H1 (cell line): ENCODE results near the gene TSHR. TPM values are rescaled to one million over a fixed set of nuclear protein-coding genes. Genes with fewer than 3 reads are reported as not detected.

Experiments used
- CTCF ChIA-PET: fragments of 300-600 bp; sonication (Branson Sonifier 250); formaldehyde crosslinking; loops from one replicate; lab custom pipeline; 2021; ENCODE audit not compliant: partially characterized antibody; lab: Charles Lee
- POLR2A ChIA-PET: fragments of 300-600 bp; sonication (Branson Sonifier 250); formaldehyde crosslinking; loops from one replicate; lab custom pipeline; 2021; ENCODE audit warnings: inconsistent platforms; ENCODE audit not compliant: partially characterized antibody; lab: Charles Lee
- DNase-seq, 2 experiments: peaks; one replicate each; pipeline versions ENCODE4 v3.0.0 to v3.0.0-alpha.2; 2010 to 2022; ENCODE audit warnings: low spot score in 2 of 2, low read depth in 1 of 2, mixed read lengths in 1 of 2
- FAIRE-seq: peaks from 2 replicates; lab custom pipeline; 2011; peaks lifted over from hg19 to GRCh38; lab: Jason Lieb, UNC
- H2AFZ ChIP-seq: 2 replicates; pipeline ENCODE4 v1.8.1; 2012; ENCODE audit warnings: low read length, inconsistent platforms
- H2AK5ac ChIP-seq: 2 replicates; pipeline ENCODE4 v1.6.1; 2013; ENCODE audit warnings: low read depth, low read length
- H2BK120ac ChIP-seq: replicated peaks from 2 replicates; pipeline ENCODE3; 2013; ENCODE audit warnings: low read depth, low read length, inconsistent platforms
- H2BK12ac ChIP-seq: 2 replicates; pipeline ENCODE4 v1.6.1; 2013; ENCODE audit warnings: low read depth, low read length
- H2BK15ac ChIP-seq: 2 replicates; pipeline ENCODE4 v1.6.1; 2013; ENCODE audit warnings: low read length
- H2BK20ac ChIP-seq: 2 replicates; pipeline ENCODE4 v1.6.1; 2013; ENCODE audit warnings: low read length
- H2BK5ac ChIP-seq: 2 replicates; pipeline ENCODE4 v1.6.1; 2013; ENCODE audit warnings: low read depth, low read length
- H3K14ac ChIP-seq: 2 replicates; pipeline ENCODE4 v1.6.1; 2013; ENCODE audit warnings: inconsistent platforms; ENCODE audit not compliant: insufficient read length
- H3K18ac ChIP-seq: 2 replicates; pipeline ENCODE4 v1.6.1; 2013; ENCODE audit warnings: low read length; ENCODE audit errors: extremely low read depth
- H3K23ac ChIP-seq: 2 replicates; pipeline ENCODE4 v1.6.1; 2013; ENCODE audit warnings: inconsistent platforms; ENCODE audit not compliant: insufficient read length
- H3K23me2 ChIP-seq: 2 replicates; pipeline ENCODE4 v1.6.1; 2013; ENCODE audit warnings: low read depth, low read length
- H3K27ac ChIP-seq: 2 replicates; pipeline ENCODE4 v1.6.1; 2011; ENCODE audit warnings: low read depth, low read length, inconsistent platforms
- H3K27me3 ChIP-seq, 4 experiments: replicated peaks in 1 of 4; 1 replicate in 1 of 4; 2 replicates in 3 of 4; pipeline versions ENCODE4 v1.6.1 to v1.8.1; 2011 to 2013; ENCODE audit warnings: low read length in 3 of 4, mild to moderate bottlenecking in 3 of 4, inconsistent platforms in 2 of 4, mixed read lengths in 2 of 4, moderate library complexity in 1 of 4; ENCODE audit not compliant: control insufficient read depth in 3 of 4, insufficient read depth in 3 of 4; ENCODE audit errors: extremely low read depth in 1 of 4
- H3K36me3 ChIP-seq, 4 experiments: 2 replicates each; pipeline versions ENCODE4 v1.6.1 to v1.8.1; 2011 to 2013; ENCODE audit warnings: mild to moderate bottlenecking in 4 of 4, low read length in 3 of 4, moderate library complexity in 2 of 4, control low read depth in 1 of 4, inconsistent platforms in 1 of 4; ENCODE audit not compliant: insufficient read depth in 4 of 4, control insufficient read depth in 2 of 4
- H3K4ac ChIP-seq: replicated peaks from 2 replicates; pipeline ENCODE3; 2013; ENCODE audit warnings: low read length, low read depth, mixed read lengths, inconsistent platforms; ENCODE audit not compliant: insufficient read length
- H3K4me1 ChIP-seq, 4 experiments: replicated peaks in 1 of 4; 1 replicate in 1 of 4; 2 replicates in 3 of 4; pipeline versions ENCODE4 v1.6.1 to v1.8.1; 2011 to 2013; ENCODE audit warnings: low read length in 3 of 4, inconsistent platforms in 2 of 4, mixed read lengths in 1 of 4; ENCODE audit not compliant: insufficient read depth in 4 of 4, control insufficient read depth in 3 of 4
- H3K4me2 ChIP-seq, 2 experiments: 2 replicates each; pipeline versions ENCODE4 v1.6.1 to v1.8.1; 2011 to 2013; ENCODE audit warnings: low read depth in 2 of 2, low read length in 2 of 2, control low read depth in 1 of 2, inconsistent platforms in 1 of 2, mild to moderate bottlenecking in 1 of 2; ENCODE audit not compliant: insufficient read depth in 1 of 2
- H3K4me3 ChIP-seq, 4 experiments: fragments of 200-600, 300-600 bp in 1 of 4; sonication (generic), shearing (Covaris generic), sonication (Bioruptor Twin) in 1 of 4; 2 replicates each; pipeline versions ENCODE4 v1.5.1 to v1.8.1; 2011 to 2016; ENCODE audit warnings: low read length in 4 of 4, low read depth in 3 of 4, control low read depth in 2 of 4, inconsistent platforms in 2 of 4, mild to moderate bottlenecking in 2 of 4, mixed read lengths in 1 of 4, moderate library complexity in 1 of 4; ENCODE audit not compliant: insufficient read depth in 2 of 4; ENCODE audit errors: extremely low read depth in 1 of 4
- H3K56ac ChIP-seq: replicated peaks from 2 replicates; pipeline ENCODE3; 2013; ENCODE audit warnings: low read depth, mild to moderate bottlenecking, mixed read lengths, low read length, inconsistent platforms; ENCODE audit not compliant: insufficient read length
- H3K79me1 ChIP-seq: 2 replicates; pipeline ENCODE4 v1.6.1; 2013; ENCODE audit warnings: low read depth, low read length, control low read depth
- H3K79me2 ChIP-seq, 2 experiments: 2 replicates each; pipeline versions ENCODE4 v1.6.1 to v1.8.1; 2012 to 2013; ENCODE audit warnings: low read length in 2 of 2, mild to moderate bottlenecking in 2 of 2, inconsistent platforms in 1 of 2; ENCODE audit not compliant: insufficient read depth in 2 of 2, control insufficient read depth in 1 of 2
- H3K9ac ChIP-seq, 4 experiments: replicated peaks in 1 of 4; 1 replicate in 1 of 4; 2 replicates in 3 of 4; pipeline versions ENCODE4 v1.6.1 to v1.8.1; 2011 to 2013; ENCODE audit warnings: low read depth in 3 of 4, low read length in 3 of 4, control low read depth in 2 of 4, mild to moderate bottlenecking in 2 of 4, moderate library complexity in 2 of 4, inconsistent platforms in 1 of 4; ENCODE audit errors: extremely low read depth in 1 of 4
- H3K9me3 ChIP-seq, 2 experiments: 2 replicates each; pipeline versions ENCODE4 v1.6.1 to v1.8.1; 2012 to 2013; ENCODE audit warnings: mild to moderate bottlenecking in 2 of 2, moderate library complexity in 2 of 2, control low read depth in 1 of 2, inconsistent platforms in 1 of 2, low read depth in 1 of 2, low read length in 1 of 2, mixed read lengths in 1 of 2; ENCODE audit not compliant: insufficient read depth in 2 of 2
- H4K20me1 ChIP-seq, 2 experiments: replicated peaks in 1 of 2; 2 replicates each; pipeline versions ENCODE3 to v1.8.1; 2011 to 2013; ENCODE audit warnings: inconsistent platforms in 2 of 2, low read length in 2 of 2, mild to moderate bottlenecking in 1 of 2; ENCODE audit not compliant: insufficient read depth in 2 of 2, control insufficient read depth in 1 of 2
- H4K5ac ChIP-seq: 2 replicates; pipeline ENCODE4 v1.6.1; 2013; ENCODE audit warnings: low read length, low read depth, mixed read lengths, inconsistent platforms; ENCODE audit not compliant: insufficient read length
- H4K8ac ChIP-seq: 2 replicates; pipeline ENCODE4 v1.8.0; 2013; ENCODE audit warnings: mild to moderate bottlenecking, moderate library complexity, low read length, inconsistent platforms; ENCODE audit not compliant: insufficient read depth; ENCODE audit errors: extremely low read depth
- H4K91ac ChIP-seq: replicated peaks from 2 replicates; pipeline ENCODE3; 2013; ENCODE audit warnings: low read length, mixed read lengths, inconsistent platforms; ENCODE audit not compliant: insufficient read length
- GABPA ChIP-seq: IDR thresholded peaks from 2 replicates; pipeline ENCODE4 v1.6.1; 2011; ENCODE audit warnings: mild to moderate bottlenecking, low read length, moderate library complexity, borderline replicate concordance; ENCODE audit not compliant: insufficient read depth
- JUND ChIP-seq: IDR thresholded peaks from 2 replicates; pipeline ENCODE4 v1.6.1; 2011; ENCODE audit warnings: mild to moderate bottlenecking, improper control_type of control experiment, low read length
- POLR2AphosphoS5 ChIP-seq: IDR thresholded peaks from 2 replicates; pipeline ENCODE4 v1.6.1; 2011; ENCODE audit warnings: low read depth, low read length
- RAD21 ChIP-seq, 2 experiments: IDR thresholded peaks in 1 of 2; conservative IDR thresholded peaks in 1 of 2; 2 replicates each; pipeline ENCODE4 v1.6.1; 2011; ENCODE audit warnings: low read depth in 2 of 2, low read length in 2 of 2, improper control_type of control experiment in 1 of 2, inconsistent platforms in 1 of 2, mild to moderate bottlenecking in 1 of 2, moderate library complexity in 1 of 2
- RBBP5 ChIP-seq: IDR thresholded peaks from 2 replicates; pipeline ENCODE4 v1.7.1; 2012; ENCODE audit warnings: low read depth, mild to moderate bottlenecking, inconsistent platforms, low read length, moderate library complexity, borderline replicate concordance
- SUZ12 ChIP-seq: fragments of 200-600 bp; sonication (generic); IDR thresholded peaks from 2 replicates; pipeline ENCODE4 v1.6.1; 2012; ENCODE audit warnings: mild to moderate bottlenecking, inconsistent platforms, low read length, moderate library complexity, mixed read lengths
- WGBS, 2 experiments: shearing (Covaris generic) in 1 of 2; methylation state at CpG; one replicate each; pipeline versions ENCODE4 v1.1.6 to v1.1.7; 2013 to 2015; ENCODE audit warnings: low lambda C conversion rate in 2 of 2, mixed read lengths in 2 of 2, inconsistent platforms in 1 of 2, low coverage in 1 of 2, missing lambda C conversion rate in 1 of 2; ENCODE audit not compliant: insufficient replicate concordance in 2 of 2, insufficient coverage in 1 of 2, insufficient read length in 1 of 2; ENCODE audit errors: extremely low coverage in 1 of 2, missing lambda C conversion rate in 1 of 2; 5-methylcytosine and 5-hydroxymethylcytosine counted together
- polyA plus RNA-seq, 7 experiments: library from polyadenylated mRNA; depleted of rRNA in 3 of 7; stranded (reverse) in 5 of 7; unstranded in 2 of 7; fragments of >200 nt in 5 of 7; fragments of 200-250 nt in 2 of 7; gene quantifications; 1 replicate in 5 of 7; 2 replicates in 1 of 7; 4 replicates in 1 of 7; pipeline versions ENCODE4 v1.2.1 to v1.2.3, GENCODE V29; 2011 to 2013; ENCODE audit warnings: missing spikeins in 2 of 7, mixed read lengths in 2 of 7
- total RNA-seq: library from RNA; stranded (reverse); fragmentation: NEBNext Ultra II Directional; extraction: Animal tissue kit (Norgen Biotek cat#: 25700); gene quantifications from 2 replicates; pipeline ENCODE4 v1.2.1, GENCODE V29; 2021
- TF ChIP-seq, protein P1 (sequence below), 3 experiments: IDR thresholded peaks; 1 replicate in 2 of 3; 2 replicates in 1 of 3; pipeline versions ENCODE4 v1.5.1 to v1.6.1; 2011; ENCODE audit warnings: low read length in 3 of 3, mild to moderate bottlenecking in 3 of 3, inconsistent platforms in 2 of 3, low read depth in 1 of 3, moderate library complexity in 1 of 3; ENCODE audit not compliant: insufficient read depth in 1 of 3; ENCODE audit errors: control extremely low read depth in 1 of 3

TSHR gene
- total and polyA plus RNA-seq, 2 of the 8 experiments (the other 6 are each of a cell fraction or from before 2014, with no cell fraction given) = 0.27 TPM; not detected in 1

DNA sequence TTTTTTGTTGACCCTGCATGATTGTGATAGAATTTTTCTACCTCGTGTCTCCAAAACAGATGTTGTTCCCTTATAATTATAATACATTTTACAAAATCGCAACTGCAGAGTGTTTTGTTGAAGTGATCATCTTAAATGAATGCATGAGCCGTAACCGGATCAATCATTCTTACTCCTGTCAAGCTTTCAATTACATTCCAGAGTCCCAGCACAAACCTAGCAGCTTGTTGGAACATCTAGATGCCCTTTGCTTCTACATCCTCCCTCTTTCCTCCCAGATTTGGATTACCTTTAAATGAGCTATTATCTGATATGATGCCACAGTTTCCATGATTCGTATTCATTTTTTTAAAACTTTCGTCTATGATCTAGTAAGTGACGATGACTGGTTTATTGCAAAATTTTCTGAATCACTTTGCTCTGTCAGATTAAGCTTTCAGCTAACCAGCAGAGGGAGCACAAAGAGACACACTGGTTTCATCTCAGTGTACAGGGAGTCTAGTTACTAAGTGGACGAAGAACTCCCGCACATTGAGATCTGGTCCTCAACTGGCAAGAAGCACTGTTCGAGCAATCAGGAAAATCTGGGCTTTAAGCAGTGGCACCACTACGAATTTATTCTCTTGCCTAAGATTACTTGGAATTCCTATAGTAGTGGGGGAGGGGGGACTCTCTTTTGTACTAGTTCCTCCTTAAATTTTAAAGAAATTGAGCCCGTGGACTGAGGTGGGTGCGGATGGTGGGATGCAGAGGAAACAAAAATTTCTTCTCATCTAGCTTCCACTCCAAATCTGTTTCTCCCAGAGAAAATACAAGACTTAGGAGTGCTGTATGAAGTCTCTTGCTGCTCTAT, 40.9 kb downstream of the TSHR start:
- Histone ChIP-seq H3K79me1 (no peaks in the 10 kb centered on the region), H4K20me1 (no peaks in the 10 kb centered on the region), H3K27me3 (no peaks in the 10 kb centered on the region), H2BK20ac (no peak overlapping the region), H3K23ac (no peak overlapping the region), H2AFZ (0 out of 2 replicates have a peak overlapping the region, but pooled peaks have one; percentile 45), H3K14ac (no peak overlapping the region), H3K36me3 (no peaks in the 10 kb centered on the region), H4K5ac (no peak overlapping the region), H3K23me2 (no peaks in the 10 kb centered on the region), H4K91ac (no peak overlapping the region), H3K79me2 (no peaks in the 10 kb centered on the region), H3K9ac (no peak overlapping the region), H3K27ac (no peak overlapping the region), H4K8ac (no peak overlapping the region), H2BK12ac (no peak overlapping the region), H2BK15ac (no peak overlapping the region), H3K4me2 (no peak overlapping the region), H3K9me3 (no peaks in the 10 kb centered on the region), H2BK5ac (no peak overlapping the region), H3K18ac (no peak overlapping the region), H3K4me3 (no peak overlapping the region), H3K4me1 (no peaks in the 10 kb centered on the region), H3K56ac (no peak overlapping the region), H2AK5ac (no peak overlapping the region), H3K4ac (no peak overlapping the region), H2BK120ac (no peak overlapping the region)
- TF ChIP-seq GABPA (no peak), POLR2AphosphoS5 (no peak), SUZ12 (no peak), JUND (no peak), RBBP5 (no peak), RAD21 (IDR thresholded peaks at IDR 0.05 in 1 of 2, conservative IDR thresholded peaks at IDR 0.05 in 1 of 2; ENCODE audit: low read depth in 2 of 2, low read length in 2 of 2) (peak; percentile 34 to 35)
- TF ChIP-seq, protein P1, sequence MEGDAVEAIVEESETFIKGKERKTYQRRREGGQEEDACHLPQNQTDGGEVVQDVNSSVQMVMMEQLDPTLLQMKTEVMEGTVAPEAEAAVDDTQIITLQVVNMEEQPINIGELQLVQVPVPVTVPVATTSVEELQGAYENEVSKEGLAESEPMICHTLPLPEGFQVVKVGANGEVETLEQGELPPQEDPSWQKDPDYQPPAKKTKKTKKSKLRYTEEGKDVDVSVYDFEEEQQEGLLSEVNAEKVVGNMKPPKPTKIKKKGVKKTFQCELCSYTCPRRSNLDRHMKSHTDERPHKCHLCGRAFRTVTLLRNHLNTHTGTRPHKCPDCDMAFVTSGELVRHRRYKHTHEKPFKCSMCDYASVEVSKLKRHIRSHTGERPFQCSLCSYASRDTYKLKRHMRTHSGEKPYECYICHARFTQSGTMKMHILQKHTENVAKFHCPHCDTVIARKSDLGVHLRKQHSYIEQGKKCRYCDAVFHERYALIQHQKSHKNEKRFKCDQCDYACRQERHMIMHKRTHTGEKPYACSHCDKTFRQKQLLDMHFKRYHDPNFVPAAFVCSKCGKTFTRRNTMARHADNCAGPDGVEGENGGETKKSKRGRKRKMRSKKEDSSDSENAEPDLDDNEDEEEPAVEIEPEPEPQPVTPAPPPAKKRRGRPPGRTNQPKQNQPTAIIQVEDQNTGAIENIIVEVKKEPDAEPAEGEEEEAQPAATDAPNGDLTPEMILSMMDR (IDR thresholded peaks at IDR 0.05; ENCODE audit: control extremely low read depth in 1 of 3, insufficient read depth in 1 of 3, low read depth in 1 of 3, low read length in 3 of 3) = peak in 2 of 3 experiments; percentile 38 to 46; a peak in 3 of 4 replicates
- WGBS, 2 experiments = 80% methylated on average over 13 of the region's 13 CpGs; no CpG with 5 or more reads in 1 of the 2 experiments
- no peak for FAIRE-seq
- CTCF ChIA-PET = interaction anchor here (0.5 to 4.1 kb wide), 26 partner anchors 9 to 821 kb away, joined by 3 to 50 read pairs (median 4); no protein-coding TSS in a partner anchor
- no peak for DNase-seq
- POLR2A ChIA-PET = no interaction called here
